Mesenchymal stem cell (in vitro differentiated cells and primary cell): ENCODE results near the gene SIRPB1.
"Not testable (repeated sequence)": the region's sequence is repeated elsewhere in the genome, so short reads cannot be mapped to it uniquely, and the experiment has no call there.

Experiments used
- DNase-seq: peaks from one replicate; pipeline ENCODE4 v3.0.0-alpha.2; 2013
- H2AFZ ChIP-seq: one replicate; pipeline ENCODE4 v1.6.1; 2013; ENCODE audit warnings: low read depth, mild to moderate bottlenecking, control low read depth, inconsistent platforms, low read length, moderate library complexity
- H2AK5ac ChIP-seq: 2 replicates; pipeline ENCODE4 v1.6.1; 2013; ENCODE audit warnings: low read length, moderate library complexity, mild to moderate bottlenecking, inconsistent platforms; ENCODE audit not compliant: severe bottlenecking
- H2BK120ac ChIP-seq: one replicate; pipeline ENCODE4 v1.6.1; 2013; ENCODE audit warnings: low read depth, mild to moderate bottlenecking, inconsistent platforms, low read length, moderate library complexity
- H2BK12ac ChIP-seq, 2 experiments: one replicate each; pipeline ENCODE4 v1.6.1; 2013; ENCODE audit warnings: inconsistent platforms in 2 of 2, low read length in 2 of 2, mild to moderate bottlenecking in 2 of 2, moderate library complexity in 2 of 2, control low read depth in 1 of 2
- H2BK15ac ChIP-seq: one replicate; pipeline ENCODE4 v1.6.1; 2013; ENCODE audit warnings: mild to moderate bottlenecking, low read depth, inconsistent platforms; ENCODE audit not compliant: poor library complexity, severe bottlenecking
- H2BK5ac ChIP-seq: 2 replicates; pipeline ENCODE4 v1.6.1; 2013; ENCODE audit warnings: low read depth, mild to moderate bottlenecking, low read length, control low read depth, inconsistent platforms; ENCODE audit not compliant: poor library complexity, severe bottlenecking
- H3K14ac ChIP-seq, 2 experiments: one replicate each; pipeline ENCODE4 v1.6.1; 2013; ENCODE audit warnings: inconsistent platforms in 2 of 2, low read length in 2 of 2, control low read depth in 1 of 2, mild to moderate bottlenecking in 1 of 2, moderate library complexity in 1 of 2
- H3K18ac ChIP-seq, 2 experiments: one replicate each; pipeline ENCODE4 v1.6.1; 2013; ENCODE audit warnings: inconsistent platforms in 2 of 2, low read length in 2 of 2, control low read depth in 1 of 2, low read depth in 1 of 2, mild to moderate bottlenecking in 1 of 2
- H3K23ac ChIP-seq, 2 experiments: one replicate each; pipeline ENCODE4 v1.6.1; 2013; ENCODE audit warnings: inconsistent platforms in 2 of 2, low read length in 2 of 2, mild to moderate bottlenecking in 2 of 2, moderate library complexity in 2 of 2, control low read depth in 1 of 2
- H3K27ac ChIP-seq: 2 replicates; pipeline ENCODE4 v1.5.1; 2013; ENCODE audit warnings: mild to moderate bottlenecking, moderate library complexity, low read length, control low read depth, inconsistent platforms; ENCODE audit not compliant: poor library complexity, severe bottlenecking
- H3K27me3 ChIP-seq, 2 experiments: 2 replicates each; pipeline versions ENCODE4 v1.6.1 to v1.7.0; 2013; ENCODE audit warnings: low read length in 2 of 2, mild to moderate bottlenecking in 2 of 2, moderate library complexity in 2 of 2, control low read depth in 1 of 2, inconsistent platforms in 1 of 2; ENCODE audit not compliant: control insufficient read depth in 1 of 2, insufficient read depth in 1 of 2
- H3K36me3 ChIP-seq, 2 experiments: 2 replicates each; pipeline versions ENCODE4 v1.6.1 to v1.7.0; 2013; ENCODE audit warnings: low read length in 2 of 2, control low read depth in 1 of 2, inconsistent platforms in 1 of 2, low read depth in 1 of 2, mild to moderate bottlenecking in 1 of 2; ENCODE audit not compliant: insufficient read depth in 2 of 2, control insufficient read depth in 1 of 2
- H3K4ac ChIP-seq, 2 experiments: one replicate each; pipeline ENCODE4 v1.6.1; 2013; ENCODE audit warnings: inconsistent platforms in 2 of 2, low read length in 2 of 2, mild to moderate bottlenecking in 2 of 2, moderate library complexity in 2 of 2, control low read depth in 1 of 2, low read depth in 1 of 2
- H3K4me1 ChIP-seq: 2 replicates; pipeline ENCODE4 v1.6.1; 2013; ENCODE audit warnings: low read depth, low read length, control low read depth; ENCODE audit not compliant: control insufficient read depth, insufficient read depth
- H3K4me2 ChIP-seq: 2 replicates; pipeline ENCODE4 v1.6.1; 2013; ENCODE audit warnings: low read length, mild to moderate bottlenecking, inconsistent platforms; ENCODE audit not compliant: poor library complexity, severe bottlenecking
- H3K4me3 ChIP-seq, 2 experiments: 2 replicates each; pipeline versions ENCODE4 v1.5.1 to v1.7.0; 2013; ENCODE audit warnings: low read length in 2 of 2, mild to moderate bottlenecking in 2 of 2, control low read depth in 1 of 2, low read depth in 1 of 2; ENCODE audit not compliant: insufficient read depth in 1 of 2
- H3K79me1 ChIP-seq: replicated peaks from 2 replicates; pipeline ENCODE4 v1.6.1; 2013; ENCODE audit warnings: mild to moderate bottlenecking, control low read depth, low read length, inconsistent platforms; ENCODE audit not compliant: poor library complexity, severe bottlenecking
- H3K9ac ChIP-seq: 2 replicates; pipeline ENCODE4 v1.7.0; 2013; ENCODE audit warnings: mild to moderate bottlenecking, low read length, moderate library complexity
- H3K9me3 ChIP-seq: 2 replicates; pipeline ENCODE4 v1.7.0; 2013; ENCODE audit warnings: mild to moderate bottlenecking, low read length; ENCODE audit not compliant: control insufficient read depth
- H4K8ac ChIP-seq: one replicate; pipeline ENCODE4 v1.6.1; 2013; ENCODE audit warnings: inconsistent platforms, mild to moderate bottlenecking, low read length, moderate library complexity
- H4K91ac ChIP-seq: one replicate; pipeline ENCODE4 v1.6.1; 2013; ENCODE audit warnings: mild to moderate bottlenecking, low read length, inconsistent platforms
- WGBS: methylation state at CpG from one replicate; pipeline ENCODE4 v1.1.7; 2013; ENCODE audit warnings: mixed read lengths; 5-methylcytosine and 5-hydroxymethylcytosine counted together

Gene SIRPB1

GRCh38 chr20:1579488-1579887 is 40.3 kb downstream of the SIRPB1 start:
- H3K14ac ChIP-seq, result no peak overlapping the region
- DNase-seq, result no peak
- H3K27me3 ChIP-seq, result peaks cover 0 to 3% of the 10 kb centered on the region in 2 experiments
- no peak overlapping the region for H2BK12ac ChIP-seq
- H3K4me3 ChIP-seq, result no peak overlapping the region
- H3K4me1 ChIP-seq, result no peaks in the 10 kb centered on the region
- H2BK15ac ChIP-seq, result no peak overlapping the region
- no peaks in the 10 kb centered on the region for H3K36me3 ChIP-seq
- H3K18ac ChIP-seq, result no peak overlapping the region
- H3K27ac ChIP-seq, result no peak overlapping the region
- no peak overlapping the region for H2AFZ ChIP-seq
- no peak overlapping the region for H4K8ac ChIP-seq
- no peaks in the 10 kb centered on the region for H3K9me3 ChIP-seq
- no peak overlapping the region for H4K91ac ChIP-seq
- H2BK120ac ChIP-seq, result no peak overlapping the region
- no peak overlapping the region for H3K4me2 ChIP-seq
- 80% methylated on average over 6 of the region's 6 CpGs for WGBS
- no peak overlapping the region for H2AK5ac ChIP-seq
- no peak overlapping the region for H3K23ac ChIP-seq
- no peak overlapping the region for H3K4ac ChIP-seq
- H2BK5ac ChIP-seq, result no peak overlapping the region
- no peaks in the 10 kb centered on the region for H3K79me1 ChIP-seq
- H3K9ac ChIP-seq, result no peak overlapping the region

- Histone ChIP-seq H3K36me3 (no peaks in the 10 kb centered on the region), H3K9ac (no peak overlapping the region), H4K8ac (no peak overlapping the region), H3K4me3 (no peak overlapping the region), H3K4me1 (no peaks in the 10 kb centered on the region), H3K27me3 (peaks cover 0 to 3% of the 10 kb centered on the region in 2 experiments), H4K91ac (no peak overlapping the region), H2AFZ (no peak overlapping the region), H3K4ac (no peak overlapping the region), H3K79me1 (no peaks in the 10 kb centered on the region), H2BK120ac (no peak overlapping the region), H2BK12ac (no peak overlapping the region), H3K23ac (no peak overlapping the region), H3K14ac (no peak overlapping the region), H3K9me3 (no peaks in the 10 kb centered on the region), H3K27ac (no peak overlapping the region), H3K4me2 (no peak overlapping the region), H3K18ac (no peak overlapping the region), H2BK5ac (no peak overlapping the region), H2BK15ac (no peak overlapping the region), H2AK5ac (no peak overlapping the region)
- WGBS, result 91% methylated on average over 4 of the region's 4 CpGs
- no peak for DNase-seq
These were observed 41.9 kb downstream of the SIRPB1 start for GRCh38 chr20:1577906-1578305.

- not testable (repeated sequence) for DNase-seq, H3K36me3 ChIP-seq
- WGBS, result 67% methylated on average over 2 of the region's 2 CpGs
These were observed 42.5 kb downstream of the SIRPB1 start for GRCh38 chr20:1577313-1577712.

GRCh38 chr20:1576641-1577040 is 43.2 kb downstream of the SIRPB1 start:
- Histone ChIP-seq H3K4me1 (no peaks in the 10 kb centered on the region), H3K4me3 (no peak overlapping the region), H2BK12ac (no peak overlapping the region), H3K14ac (no peak overlapping the region), H3K27ac (no peak overlapping the region), H2AFZ (no peak overlapping the region), H3K27me3 (peaks cover 0 to 3% of the 10 kb centered on the region in 2 experiments), H3K4ac (no peak overlapping the region), H2BK15ac (no peak overlapping the region), H3K4me2 (no peak overlapping the region), H3K36me3 (no peaks in the 10 kb centered on the region), H2BK120ac (no peak overlapping the region), H3K9me3 (no peaks in the 10 kb centered on the region), H3K79me1 (no peaks in the 10 kb centered on the region), H2AK5ac (no peak overlapping the region), H3K18ac (no peak overlapping the region), H4K91ac (no peak overlapping the region), H2BK5ac (no peak overlapping the region), H3K9ac (no peak overlapping the region), H4K8ac (no peak overlapping the region), H3K23ac (no peak overlapping the region)
- WGBS, result 80% methylated on average over 3 of the region's 3 CpGs
- no peak for DNase-seq

More at GRCh38 chr20:1577313-1577712, 42.5 kb downstream of the SIRPB1 start:
- H2AFZ ChIP-seq, H3K4me1 ChIP-seq, H3K9me3 ChIP-seq, H3K4ac ChIP-seq, H3K9ac ChIP-seq, H4K8ac ChIP-seq, H4K91ac ChIP-seq, H3K23ac ChIP-seq, H2BK5ac ChIP-seq, H2BK15ac ChIP-seq, H3K27me3 ChIP-seq, H2BK120ac ChIP-seq, H3K4me3 ChIP-seq, H3K79me1 ChIP-seq, H3K4me2 ChIP-seq, H3K27ac ChIP-seq, H3K18ac ChIP-seq, H2AK5ac ChIP-seq, H2BK12ac ChIP-seq, H3K14ac ChIP-seq: not testable (repeated sequence)
